ENCODE measurements around the gene F13A1.

Gene F13A1

GRCh38 chr6:6319952-6320811, at the start of gene F13A1:
TSS of gene F13A1 (minus strand) at chr6:6320662. CDS start at chr6:6318664, 1,998 bp downstream.
- no peak for DNase-seq

- peak; percentile 80 for DNase-seq
Observed at GRCh38 chr6:6368684-6369052, 48.2 kb upstream of the F13A1 start.

- DNase-seq = no peak
Observed at GRCh38 chr6:6368040-6368683, 47.7 kb upstream of the F13A1 start.

GRCh38 chr6:6366803-6367202, 46.3 kb upstream of the F13A1 start:
- DNase-seq = no peak

- no peak for DNase-seq
Observed at GRCh38 chr6:6365242-6365641, 44.8 kb upstream of the F13A1 start.

- no peak for DNase-seq
Observed at GRCh38 chr6:6362056-6362840, 41.8 kb upstream of the F13A1 start.

- no peak for DNase-seq
Observed at GRCh38 chr6:6357530-6357929, 37.1 kb upstream of the F13A1 start.

GRCh38 chr6:6357032-6357431, 36.6 kb upstream of the F13A1 start:
- DNase-seq = no peak

GRCh38 chr6:6352772-6353171, 32.3 kb upstream of the F13A1 start:
- no peak for DNase-seq

- no peak for DNase-seq
Observed at GRCh38 chr6:6351511-6352025, 31.1 kb upstream of the F13A1 start.

GRCh38 chr6:6350696-6351095, 30.2 kb upstream of the F13A1 start:
- no peak for DNase-seq

GRCh38 chr6:6348256-6348655, 27.8 kb upstream of the F13A1 start:
- no peak for DNase-seq

- peak; percentile 21 for DNase-seq
Observed at GRCh38 chr6:6346427-6347023, 26.1 kb upstream of the F13A1 start.

GRCh38 chr6:6333501-6333900, 13.0 kb upstream of the F13A1 start:
- peak; percentile 80 for DNase-seq

- DNase-seq = peak; percentile 19
Observed at GRCh38 chr6:6332811-6333244, 12.4 kb upstream of the F13A1 start.

GRCh38 chr6:6331946-6332601, 11.6 kb upstream of the F13A1 start:
- DNase-seq = peak; percentile 53

GRCh38 chr6:6331393-6331792, 10.9 kb upstream of the F13A1 start:
- peak; percentile 84 for DNase-seq

GRCh38 chr6:6330407-6330806, 9.9 kb upstream of the F13A1 start:
- DNase-seq = no peak

GRCh38 chr6:6328451-6328850, 8.0 kb upstream of the F13A1 start:
- DNase-seq = peak; percentile 71

GRCh38 chr6:6323352-6323751, 2.9 kb upstream of the F13A1 start:
- no peak for DNase-seq

- DNase-seq = no peak
Observed at GRCh38 chr6:6320901-6321300, 439 bp upstream of the F13A1 start.

Measured in inflammatory macrophage treated with lipopolysaccharide for 4 hours (primary cell).